Hematopoietic multipotent progenitor cell treated with erythropoietin and hydrocortisone succinate and interleukin-3 and kit ligand, for 6 days (in vitro differentiated cells): ENCODE results near the gene USP54.
A peak's percentile ranks its signal among the peaks of the same experiment; 100 is the strongest.
"Not testable (repeated sequence)": the region's sequence is repeated elsewhere in the genome, so short reads cannot be mapped to it uniquely, and the experiment has no call there.

Experiments
- DNase-seq: peaks from one replicate; pipeline ENCODE4 v3.0.0-alpha.2; 2015

USP54 gene

DNA sequence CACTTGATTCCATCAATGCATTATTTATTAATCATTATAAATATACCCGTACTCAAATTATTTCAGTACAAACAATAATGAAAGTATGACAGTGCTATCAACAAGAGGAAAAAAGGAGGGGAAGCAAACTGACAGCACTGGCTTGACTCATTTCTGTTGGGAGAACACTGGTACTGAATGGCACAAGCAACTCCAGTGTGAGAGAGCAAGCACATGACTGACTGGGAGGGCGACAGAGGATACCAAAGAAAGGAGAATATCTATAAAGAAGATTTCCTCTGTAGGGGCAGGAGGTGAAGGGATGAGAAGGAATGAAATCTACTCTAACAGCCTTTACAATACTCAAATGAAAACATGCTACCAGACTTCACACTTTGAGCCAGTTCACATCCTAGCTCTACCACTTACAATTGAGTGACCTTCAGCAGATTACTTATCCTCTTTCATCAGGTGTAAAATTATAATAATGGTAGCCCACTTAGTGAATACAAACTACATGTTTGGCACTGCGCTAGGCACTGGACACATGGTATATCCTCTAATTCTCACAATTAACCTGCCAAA lies 1.5 kb downstream of the USP54 start:
- DNase-seq = peak; percentile 32

DNA sequence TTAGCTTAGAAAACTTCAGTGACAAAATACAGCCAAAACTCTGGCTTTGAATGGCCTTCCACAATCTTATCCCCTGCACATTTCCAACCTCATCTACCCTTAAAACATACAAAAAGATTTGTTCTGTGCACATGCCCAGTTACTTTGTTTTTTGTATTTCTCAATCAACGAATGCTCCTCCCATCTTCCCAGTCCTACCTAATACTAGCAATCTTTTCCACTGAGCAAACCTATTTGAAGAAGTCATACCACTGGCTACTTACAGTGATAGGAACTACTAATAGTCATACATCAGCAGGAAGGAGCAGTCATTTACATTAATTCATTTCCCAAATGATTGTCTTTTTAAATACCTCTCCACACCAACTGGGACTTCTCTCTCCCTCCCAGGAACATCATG lies 2.5 kb downstream of the USP54 start:
- DNase-seq = no peak

DNA sequence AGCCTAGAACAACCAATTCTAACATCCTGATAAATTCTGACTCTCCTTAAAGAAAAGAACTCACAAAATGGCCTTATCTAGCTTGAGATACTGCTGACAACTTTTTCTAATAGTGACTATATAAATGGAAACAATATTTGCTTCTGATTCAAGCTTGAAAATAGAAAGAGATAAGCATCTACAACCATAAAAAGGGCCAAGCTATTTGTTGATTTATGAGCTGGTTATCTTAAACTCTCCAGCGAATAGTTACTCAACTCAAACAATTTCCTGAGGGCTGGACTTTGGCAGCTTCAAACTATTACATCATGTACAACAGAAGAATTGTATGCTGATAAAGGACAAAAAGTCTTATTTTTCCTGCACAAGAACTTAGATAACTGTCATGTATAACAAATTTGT lies 4.6 kb downstream of the USP54 start:
- DNase-seq = peak; percentile 62

DNA sequence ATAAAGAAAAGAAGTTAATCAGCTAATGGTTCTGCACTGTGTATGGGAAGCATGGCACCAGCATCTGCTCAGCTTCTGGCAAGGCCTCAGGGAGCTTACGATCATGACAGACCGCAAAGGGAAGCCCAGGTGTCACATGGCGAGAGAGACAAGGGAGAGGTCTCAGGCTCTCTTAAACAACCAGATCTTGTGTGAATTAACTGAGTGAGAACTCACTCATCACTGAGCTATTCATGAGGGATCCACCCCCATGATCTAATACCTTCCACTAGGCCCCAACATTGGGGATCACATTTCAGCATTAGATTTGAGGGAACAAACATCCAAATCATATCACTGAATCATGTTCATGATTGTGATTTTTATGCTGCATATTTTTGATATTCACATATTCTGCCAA lies 5.8 kb downstream of the USP54 start:
- DNase-seq = no peak

DNA sequence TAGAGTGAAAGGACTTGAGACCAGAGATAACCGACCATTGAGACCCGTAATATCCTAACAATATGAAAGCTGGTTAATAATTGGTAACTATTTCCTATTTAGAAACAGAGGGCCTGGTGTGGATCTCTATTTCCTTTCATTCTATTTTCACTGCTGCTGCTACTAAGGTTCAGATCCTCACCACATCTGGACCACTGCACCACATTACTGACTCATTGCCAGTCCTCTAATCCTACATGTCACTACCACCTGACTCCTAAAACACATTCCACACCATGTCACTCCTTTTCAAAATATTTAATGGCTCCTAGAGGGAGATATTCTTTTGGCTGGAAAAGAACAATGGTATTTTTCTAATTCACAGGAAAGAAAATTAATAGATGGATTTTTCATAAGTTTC lies 6.4 kb downstream of the USP54 start:
- DNase-seq = no peak

GRCh38 chr10:73581918-73582317 lies 9.2 kb downstream of the USP54 start:
- no peak for DNase-seq

- not testable (repeated sequence) for DNase-seq
Observed at GRCh38 chr10:73578927-73579326, 12.2 kb downstream of the USP54 start.

DNA sequence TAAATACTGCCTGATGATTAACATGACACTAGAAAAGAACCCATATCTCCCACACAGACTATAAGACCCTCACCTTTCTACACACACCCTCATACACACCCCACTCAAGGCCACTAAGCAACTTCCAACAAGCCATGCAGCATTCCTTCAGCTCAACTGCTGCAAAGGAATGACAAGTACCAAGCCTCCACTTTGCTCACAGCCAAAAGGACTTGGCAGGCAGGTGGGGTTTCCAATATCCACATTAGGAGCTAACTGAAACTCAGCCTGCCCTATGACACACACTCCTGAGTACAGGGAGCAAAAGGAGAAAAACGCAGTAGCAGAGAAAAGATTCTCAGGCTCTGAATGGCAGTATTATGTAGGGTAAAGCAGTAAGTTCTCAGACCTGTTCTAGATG lies 13.4 kb downstream of the USP54 start:
- no peak for DNase-seq

DNA sequence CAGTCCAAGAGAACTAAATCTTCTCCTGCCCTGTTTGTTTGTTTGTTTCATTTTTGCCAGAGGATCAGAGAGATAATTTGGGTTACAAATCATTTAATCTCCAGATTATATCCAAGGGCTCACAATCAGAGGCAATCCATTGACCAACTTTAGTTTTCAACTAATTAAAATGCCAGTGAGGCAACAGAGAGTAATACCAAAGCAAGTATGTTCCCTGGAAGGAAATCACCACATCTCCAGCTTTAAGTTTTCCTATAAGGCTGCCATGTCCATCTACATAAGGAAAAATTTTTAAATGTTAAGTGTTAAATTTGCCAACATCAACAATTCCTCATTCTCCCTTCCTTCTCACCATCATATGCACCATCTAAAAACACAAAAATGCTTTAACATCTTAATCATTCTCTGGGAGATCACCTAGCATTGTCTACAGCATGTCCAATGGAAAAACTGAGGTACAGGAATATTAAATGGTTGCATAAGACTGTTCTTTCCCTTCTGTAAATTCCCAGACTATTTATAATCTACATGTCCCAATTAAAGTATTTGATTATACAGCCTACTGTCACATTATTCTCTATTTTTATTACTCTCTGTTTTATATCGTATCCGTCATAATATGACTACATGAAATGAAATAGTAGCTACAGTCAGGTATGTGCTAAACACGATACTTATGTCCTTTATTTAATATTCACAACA lies 14.1 kb downstream of the USP54 start:
- no peak for DNase-seq

DNA sequence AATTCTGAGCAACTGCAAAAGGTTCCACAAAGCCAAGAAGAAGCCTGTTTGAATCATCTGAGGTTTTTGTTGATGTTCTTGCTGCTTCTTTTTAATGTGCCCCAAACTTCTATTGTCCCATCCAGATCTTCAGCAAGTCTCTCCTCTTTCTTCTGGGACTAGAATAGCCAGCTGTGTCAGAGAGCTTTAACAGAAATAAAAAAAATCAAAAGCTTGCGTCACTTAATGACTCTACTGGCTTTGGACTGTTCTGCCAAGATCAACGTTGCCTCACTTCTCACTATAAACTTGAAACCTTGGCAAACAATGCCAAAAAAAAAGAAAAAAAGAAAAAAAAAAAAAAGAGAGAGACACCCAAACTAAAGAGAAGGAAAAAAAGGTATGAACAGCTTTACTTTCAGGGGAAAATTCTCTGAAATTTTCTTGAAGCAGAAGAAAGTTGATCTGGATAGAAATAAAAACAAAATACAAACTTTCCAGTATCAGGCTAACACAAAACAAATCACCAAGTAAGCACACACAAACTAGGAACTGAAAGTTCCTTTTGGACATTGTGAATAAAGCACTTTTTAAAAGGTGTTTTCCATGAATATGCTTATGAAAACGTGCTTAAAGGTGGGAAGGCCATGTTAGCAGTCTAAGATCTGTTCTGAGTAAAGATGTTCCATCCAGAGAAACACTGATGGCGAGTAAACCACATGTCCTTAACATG lies 14.8 kb downstream of the USP54 start:
- DNase-seq = no peak

GRCh38 chr10:73567025-73567424 lies 24.1 kb downstream of the USP54 start:
- not testable (repeated sequence) for DNase-seq

GRCh38 chr10:73561192-73561591 lies 29.9 kb downstream of the USP54 start:
- DNase-seq = no peak

- DNase-seq = no peak
Observed at GRCh38 chr10:73559590-73559989, 31.6 kb downstream of the USP54 start.

GRCh38 chr10:73556855-73557254 lies 34.3 kb downstream of the USP54 start:
- no peak for DNase-seq

DNA sequence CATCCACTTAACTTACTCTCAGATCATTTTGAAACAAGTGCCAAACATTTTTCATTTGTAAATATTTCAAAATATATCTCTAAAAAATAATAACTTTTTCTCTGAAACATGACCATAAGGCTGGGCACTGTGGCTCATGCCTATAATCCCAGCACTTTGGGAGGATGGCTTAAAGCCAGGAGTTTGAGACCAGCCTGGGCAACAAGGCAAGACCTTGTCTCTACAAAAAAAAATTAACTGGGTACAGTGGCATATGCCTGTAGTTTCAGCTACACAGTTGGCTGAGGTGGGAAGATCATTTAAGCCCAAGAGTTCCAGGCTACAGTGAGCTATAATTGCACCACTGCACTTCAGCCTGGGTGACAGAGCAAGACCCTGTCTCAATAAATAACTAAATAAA lies 36.4 kb downstream of the USP54 start:
- DNase-seq = no peak

DNA sequence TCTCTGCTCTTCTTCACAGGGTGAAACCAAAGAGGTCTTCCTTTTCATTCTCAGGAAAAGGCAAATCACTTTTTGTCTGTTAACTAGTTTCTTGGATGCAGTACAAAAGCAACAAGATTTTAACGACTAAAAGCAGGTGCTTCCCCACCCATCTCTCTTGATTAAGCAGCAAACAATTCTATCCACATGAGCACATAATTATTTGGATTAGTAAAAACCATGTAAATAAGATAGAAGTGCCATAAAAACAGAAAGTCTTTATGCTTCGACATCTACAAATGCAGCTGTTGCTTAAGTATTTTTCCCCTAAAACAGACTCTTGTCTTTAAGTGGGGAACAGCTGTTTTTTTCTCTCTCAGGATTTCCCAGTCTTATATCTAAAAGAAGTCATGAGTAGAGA lies 37.4 kb downstream of the USP54 start:
- DNase-seq = no peak

GRCh38 chr10:73552819-73553715 lies 38.1 kb downstream of the USP54 start:
- DNase-seq = no peak

- no peak for DNase-seq
Observed at GRCh38 chr10:73551515-73551914, 39.6 kb downstream of the USP54 start.

DNA sequence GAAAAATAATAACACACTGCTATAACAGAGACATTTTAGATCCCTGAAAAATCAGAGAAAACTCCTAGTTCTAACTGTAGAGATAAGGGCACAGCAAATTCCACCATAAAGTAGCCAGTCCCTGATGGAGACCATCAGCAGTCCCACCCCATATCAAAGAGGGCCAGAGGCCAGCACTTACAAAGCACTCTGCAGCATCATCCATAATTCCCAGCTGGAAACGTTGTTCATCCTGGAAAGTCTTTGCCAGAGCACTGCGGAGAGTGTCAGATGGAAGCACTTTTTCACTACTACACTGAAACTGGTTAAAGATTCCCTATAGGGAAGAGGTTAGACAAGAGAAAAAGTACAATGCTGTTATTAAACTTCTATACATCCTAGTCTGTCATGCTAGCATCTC lies 45.8 kb downstream of the USP54 start:
- DNase-seq = no peak

- no peak for DNase-seq
Observed at GRCh38 chr10:73537709-73538108, 53.4 kb downstream of the USP54 start.

DNA sequence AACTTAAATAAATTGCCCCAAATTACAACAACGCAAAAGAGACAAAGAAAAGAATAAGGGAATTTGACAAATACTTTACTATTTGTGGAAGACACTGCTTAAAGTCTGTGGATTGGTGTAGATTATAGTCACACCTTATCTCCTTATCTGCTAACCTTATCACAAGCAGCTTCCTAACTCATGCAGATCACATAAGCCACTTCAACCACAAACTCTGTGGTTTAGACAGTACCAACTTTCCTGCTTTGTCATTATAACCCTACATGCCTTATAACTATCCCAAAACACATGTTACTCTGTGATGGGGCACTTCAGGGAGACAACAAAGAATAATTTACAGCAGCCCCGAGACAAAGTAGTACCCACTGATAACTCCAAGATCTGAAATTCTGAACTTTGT lies 53.9 kb downstream of the USP54 start:
- peak; percentile 48 for DNase-seq

DNA sequence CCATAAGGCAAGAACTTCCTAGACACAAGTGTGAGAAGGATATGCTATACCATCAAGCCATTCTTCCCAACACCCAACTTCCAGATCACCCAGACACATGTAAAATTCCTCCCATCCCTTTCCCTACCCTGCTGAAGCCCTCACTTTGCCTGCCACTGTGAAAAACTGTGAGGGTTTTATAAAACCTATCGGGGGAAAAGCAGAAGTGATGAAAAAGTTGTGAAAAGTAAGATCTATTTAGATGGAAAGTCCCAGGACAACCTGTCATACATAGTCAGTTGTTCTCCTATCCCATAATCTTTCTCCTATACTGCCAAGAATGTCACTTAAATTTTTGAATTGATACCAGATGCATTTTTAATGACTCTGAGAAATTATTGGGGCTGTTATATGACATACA lies 56.3 kb downstream of the USP54 start:
- DNase-seq = no peak

DNA sequence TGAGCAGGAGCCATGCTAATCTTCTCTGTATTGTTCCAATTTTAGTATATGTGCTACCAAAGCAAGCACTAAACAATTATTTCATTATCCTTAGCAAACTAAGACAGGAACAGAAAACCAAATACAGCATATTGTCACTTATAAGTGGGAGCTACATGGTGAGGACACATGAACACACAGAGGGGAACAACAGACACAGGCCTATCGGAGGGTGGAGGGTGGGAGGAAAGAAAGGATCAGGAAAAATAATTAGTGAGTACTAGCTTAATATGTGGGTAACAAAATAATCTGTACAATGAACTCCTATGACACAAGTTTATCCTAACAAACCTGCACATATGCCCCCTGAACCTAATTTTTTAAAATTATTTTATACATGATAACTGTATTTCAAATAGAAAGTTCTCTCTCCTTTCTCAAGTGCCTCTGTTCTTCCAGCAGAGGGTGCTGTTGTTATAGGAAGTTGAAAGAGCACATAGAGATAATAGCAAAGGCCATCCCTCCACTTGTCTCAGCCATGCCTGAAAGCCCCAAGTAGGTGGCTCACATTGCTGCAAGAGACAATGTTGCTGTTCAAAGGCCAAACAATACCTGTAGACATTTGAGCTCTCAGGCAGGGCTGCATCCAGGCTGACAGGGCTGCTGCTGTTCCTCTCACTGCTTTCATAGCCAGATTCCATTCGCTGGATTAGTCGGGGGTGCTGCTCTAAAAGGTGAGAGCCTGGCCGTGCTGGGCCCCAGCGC lies 61.9 kb downstream of the USP54 start:
- DNase-seq = peak; percentile 95
